Stimulated activated CD4-positive, alpha-beta T cell treated with anti-CD3 and anti-CD28 coated beads, Interleukin-2, amount 100 ng/mL, for 48 hours (primary cell): ENCODE measurements around the gene EXOSC2.

Source experiments
- DNase-seq, 2 donors: peaks; one replicate each; pipeline ENCODE4 v3.0.0-alpha.2; 2020

The EXOSC2 gene

GRCh38 chr9:130699047-130699446, 5.5 kb downstream of the EXOSC2 start:
- DNase-seq = no peak

- DNase-seq = peak; percentile 74 to 78
Observed at GRCh38 chr9:130701059-130702022, 7.8 kb downstream of the EXOSC2 start.

- no peak for DNase-seq
Observed at GRCh38 chr9:130703501-130703900, 9.9 kb downstream of the EXOSC2 start.

- DNase-seq = peak; percentile 72
Observed at GRCh38 chr9:130707225-130707976, 13.8 kb downstream of the EXOSC2 start.

- no peak for DNase-seq
Observed at GRCh38 chr9:130710822-130711352, 17.3 kb downstream of the EXOSC2 start.

GRCh38 chr9:130711469-130711868, 17.9 kb downstream of the EXOSC2 start:
- DNase-seq = no peak

GRCh38 chr9:130712564-130713285, 19.1 kb downstream of the EXOSC2 start:
- peak; percentile 90 to 91 for DNase-seq

- DNase-seq = no peak
Observed at GRCh38 chr9:130713286-130713960, 19.8 kb downstream of the EXOSC2 start.

- DNase-seq = no peak
Observed at GRCh38 chr9:130714586-130715110, 21.1 kb downstream of the EXOSC2 start.

- no peak for DNase-seq
Observed at GRCh38 chr9:130715270-130715669, 21.7 kb downstream of the EXOSC2 start.

- no peak for DNase-seq
Observed at GRCh38 chr9:130718562-130718961, 25.0 kb downstream of the EXOSC2 start.

- no peak for DNase-seq
Observed at GRCh38 chr9:130720762-130721161, 27.2 kb downstream of the EXOSC2 start.

- DNase-seq = no peak
Observed at GRCh38 chr9:130728721-130729120, 35.1 kb downstream of the EXOSC2 start.

GRCh38 chr9:130729145-130729544, 35.6 kb downstream of the EXOSC2 start:
- no peak for DNase-seq

- DNase-seq = no peak
Observed at GRCh38 chr9:130731355-130731754, 37.8 kb downstream of the EXOSC2 start.

GRCh38 chr9:130732136-130732535, 38.6 kb downstream of the EXOSC2 start:
- DNase-seq = no peak

- no peak for DNase-seq
Observed at GRCh38 chr9:130732793-130733221, 39.2 kb downstream of the EXOSC2 start.

GRCh38 chr9:130735566-130735965, 42.0 kb downstream of the EXOSC2 start:
- no peak for DNase-seq

- DNase-seq = no peak
Observed at GRCh38 chr9:130736834-130737233, 43.3 kb downstream of the EXOSC2 start.

GRCh38 chr9:130738281-130738680, 44.7 kb downstream of the EXOSC2 start:
- no peak for DNase-seq

GRCh38 chr9:130739081-130739480, 45.5 kb downstream of the EXOSC2 start:
- no peak for DNase-seq
